Activated naive CD4-positive, alpha-beta T cell treated with anti-CD3 and anti-CD28 coated beads for 36 hours (primary cell): ENCODE data around the gene NF2. TPM values are rescaled to one million over a fixed set of nuclear protein-coding genes. Genes with fewer than 3 reads are reported as not detected.

Experiments
- CTCF ChIA-PET: fragments of 350-600 bp; sonication (Branson Sonifier 250); formaldehyde crosslinking; loops from one replicate; lab custom pipeline; 2021; ENCODE audit warnings: antibody characterized with exemption; lab: Charles Lee
- DNase-seq: peaks from one replicate; pipeline ENCODE4 v3.0.0-alpha.2; 2020
- H3K27ac Mint-ChIP-seq: one replicate; pipeline ENCODE4 v1.8.0; 2021; ENCODE audit warnings: mild to moderate bottlenecking, mixed read lengths
- H3K27me3 Mint-ChIP-seq: one replicate; pipeline ENCODE4 v1.8.0; 2021; ENCODE audit warnings: low read depth, mixed read lengths
- H3K36me3 Mint-ChIP-seq: one replicate; pipeline ENCODE4 v1.8.0; 2021; ENCODE audit warnings: low read depth, mixed read lengths
- H3K4me1 Mint-ChIP-seq: one replicate; pipeline ENCODE4 v1.8.0; 2021; ENCODE audit warnings: low read depth, mixed read lengths
- H3K4me3 Mint-ChIP-seq: one replicate; pipeline ENCODE4 v1.8.0; 2021; ENCODE audit warnings: mild to moderate bottlenecking, moderate library complexity, mixed read lengths
- H3K9me3 Mint-ChIP-seq: one replicate; pipeline ENCODE4 v1.8.0; 2021; ENCODE audit warnings: mixed read lengths
- intact Hi-C: fragments of 100-400 bp; cut with micrococcal nuclease; formaldehyde crosslinking; loops from one replicate; pipeline ENCODE4 v1.15.1; 2023
- total RNA-seq, 2 experiments: library from RNA; stranded (reverse); gene quantifications; one replicate each; pipeline ENCODE4 v1.2.3, GENCODE V29; 2021

Gene NF2
- total RNA-seq, 2 experiments from 2014 or later: 29.8 to 30.0 TPM

GRCh38 chr22:29654882-29655281 is 51.4 kb downstream of the NF2 start:
- CTCF ChIA-PET: interaction anchor here (1.1 to 1.4 kb wide), 4 partner anchors 14 to 65 kb away, joined by 3 to 4 read pairs (median 4); no protein-coding TSS in a partner anchor
- DNase-seq: no peak
- Mint-ChIP-seq H3K4me1 (no peaks in the 10 kb centered on the region), H3K27ac (no peak overlapping the region), H3K4me3 (no peak overlapping the region), H3K36me3 (peaks cover 7% of the 10 kb centered on the region), H3K9me3 (no peaks in the 10 kb centered on the region), H3K27me3 (no peaks in the 10 kb centered on the region)
- intact Hi-C loops: no loop called here

GRCh38 chr22:29658176-29658575 is 54.7 kb downstream of the NF2 start:
- DNase-seq: no peak
- CTCF ChIA-PET: interaction anchor here (0.7 kb wide), 1 partner anchor 31 kb away, joined by 3 read pairs; no protein-coding TSS in a partner anchor
- Mint-ChIP-seq H3K27me3 (no peaks in the 10 kb centered on the region), H3K9me3 (no peaks in the 10 kb centered on the region), H3K36me3 (peaks cover 11% of the 10 kb centered on the region), H3K4me1 (no peaks in the 10 kb centered on the region), H3K27ac (no peak overlapping the region), H3K4me3 (no peak overlapping the region)
- intact Hi-C loops: no loop called here

- no peaks in the 10 kb centered on the region for H3K4me1 Mint-ChIP-seq
- no peak overlapping the region for H3K4me3 Mint-ChIP-seq
- H3K36me3 Mint-ChIP-seq: peaks cover 16% of the 10 kb centered on the region
- H3K9me3 Mint-ChIP-seq: no peaks in the 10 kb centered on the region
- DNase-seq: no peak
- intact Hi-C loops: no loop called here
- CTCF ChIA-PET: interaction anchor here (1.8 kb wide), 1 partner anchor 34 kb away, joined by 5 read pairs; no protein-coding TSS in a partner anchor
- no peaks in the 10 kb centered on the region for H3K27me3 Mint-ChIP-seq
- no peak overlapping the region for H3K27ac Mint-ChIP-seq
These were observed 56.6 kb downstream of the NF2 start for GRCh38 chr22:29660021-29660420.

DNA sequence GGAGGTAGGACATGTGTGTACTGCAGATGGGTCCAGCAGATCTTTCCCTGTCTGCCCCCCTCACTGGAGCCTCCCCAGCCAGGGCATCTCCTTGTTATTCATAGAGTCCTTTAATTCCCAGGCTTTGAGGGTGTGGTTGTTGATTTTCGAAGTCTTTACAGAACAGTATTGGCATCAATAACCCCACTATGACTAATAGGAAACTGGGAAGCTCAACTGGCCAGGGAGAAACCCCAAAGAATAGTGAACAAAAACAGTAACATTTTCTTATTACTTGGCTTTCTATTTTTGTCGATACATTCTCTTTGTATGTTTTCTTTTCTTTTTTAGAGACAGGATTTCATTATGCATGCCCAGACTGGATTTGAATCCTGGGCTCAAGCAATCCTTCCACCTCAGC is 57.9 kb downstream of the NF2 start:
- Mint-ChIP-seq H3K4me3 (no peak overlapping the region), H3K4me1 (no peaks in the 10 kb centered on the region), H3K27me3 (no peaks in the 10 kb centered on the region), H3K27ac (no peak overlapping the region), H3K9me3 (no peaks in the 10 kb centered on the region), H3K36me3 (peaks cover 15% of the 10 kb centered on the region)
- CTCF ChIA-PET: interaction anchor here (0.6 kb wide), 1 partner anchor 714 kb away, joined by 4 read pairs; no protein-coding TSS in a partner anchor
- no peak for DNase-seq
- intact Hi-C loops: no loop called here

DNA sequence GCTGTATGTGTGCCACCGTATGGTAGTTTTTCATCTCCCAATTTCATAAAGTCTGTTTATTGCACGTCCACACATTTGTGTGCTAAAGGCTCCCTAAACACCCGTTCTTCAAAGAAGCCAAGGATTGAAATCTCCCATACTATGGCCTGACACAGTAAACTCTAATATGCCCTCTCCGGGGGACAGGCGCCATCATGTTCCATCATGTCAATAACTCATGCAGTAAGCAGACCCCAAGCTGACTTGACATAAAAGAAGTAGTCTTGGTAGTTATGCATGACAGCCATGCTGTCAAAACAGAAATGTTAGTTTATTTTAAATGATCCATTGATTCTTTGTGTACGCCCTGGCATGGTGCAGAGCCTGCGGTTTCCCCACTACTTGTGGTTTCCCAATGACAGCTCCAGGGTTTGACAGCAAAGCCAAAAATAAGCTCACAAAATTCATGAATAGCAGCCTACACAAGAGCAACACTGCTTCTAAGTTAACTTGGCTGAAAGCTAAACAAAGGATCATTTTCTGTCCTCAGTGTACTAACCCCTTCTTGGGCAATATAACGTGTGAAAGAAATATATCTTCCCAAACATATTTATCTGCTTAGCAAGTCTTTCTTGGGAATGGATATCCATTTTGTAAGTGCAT is 59.9 kb downstream of the NF2 start:
- no peak for DNase-seq
- Mint-ChIP-seq H3K4me3 (no peak overlapping the region), H3K4me1 (no peaks in the 10 kb centered on the region), H3K9me3 (no peaks in the 10 kb centered on the region), H3K36me3 (peaks cover 17% of the 10 kb centered on the region), H3K27me3 (no peaks in the 10 kb centered on the region), H3K27ac (no peak overlapping the region)
- intact Hi-C loops: no loop called here
- CTCF ChIA-PET: interaction anchor here (1.0 kb wide), 1 partner anchor 73 kb away, joined by 3 read pairs; no protein-coding TSS in a partner anchor

DNA sequence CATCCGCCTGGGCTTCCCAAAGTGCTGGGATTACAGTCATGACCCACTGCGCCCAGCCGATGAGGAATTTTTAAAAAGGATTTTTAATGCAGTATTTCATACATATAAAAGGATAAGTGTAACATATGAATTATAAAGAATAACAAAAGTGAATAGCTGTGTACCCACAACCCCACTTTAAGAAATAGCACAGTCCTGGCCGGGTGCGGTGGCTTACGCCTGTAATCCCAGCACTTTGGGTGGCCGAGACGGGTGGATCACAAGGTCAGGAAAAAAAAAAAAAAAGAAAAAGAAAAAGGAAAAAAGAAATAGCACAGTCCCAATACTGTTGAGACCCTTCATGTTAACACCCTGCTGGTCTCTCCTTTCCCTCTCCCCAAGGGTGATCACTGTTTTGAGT is 62.1 kb downstream of the NF2 start:
- Mint-ChIP-seq H3K36me3 (peaks cover 12% of the 10 kb centered on the region), H3K27me3 (no peaks in the 10 kb centered on the region), H3K27ac (no peak overlapping the region), H3K4me1 (no peaks in the 10 kb centered on the region), H3K9me3 (no peaks in the 10 kb centered on the region), H3K4me3 (no peak overlapping the region)
- DNase-seq: no peak
- intact Hi-C loops: no loop called here
- CTCF ChIA-PET: no interaction called here

GRCh38 chr22:29668673-29669072 is 65.2 kb downstream of the NF2 start:
- no peak for DNase-seq
- H3K4me3 Mint-ChIP-seq: no peak overlapping the region
- no peak overlapping the region for H3K27ac Mint-ChIP-seq
- H3K36me3 Mint-ChIP-seq: peaks cover 13% of the 10 kb centered on the region
- no peaks in the 10 kb centered on the region for H3K9me3 Mint-ChIP-seq
- intact Hi-C loops: no loop called here
- CTCF ChIA-PET: interaction anchor here (1.0 kb wide), 1 partner anchor 13 kb away, joined by 3 read pairs; no protein-coding TSS in a partner anchor
- no peaks in the 10 kb centered on the region for H3K27me3 Mint-ChIP-seq
- no peaks in the 10 kb centered on the region for H3K4me1 Mint-ChIP-seq

GRCh38 chr22:29670626-29671025 is 67.2 kb downstream of the NF2 start:
- no peak for DNase-seq
- Mint-ChIP-seq H3K9me3 (no peaks in the 10 kb centered on the region), H3K36me3 (peaks cover 16% of the 10 kb centered on the region), H3K27ac (no peak overlapping the region), H3K4me1 (no peaks in the 10 kb centered on the region), H3K27me3 (no peaks in the 10 kb centered on the region), H3K4me3 (no peak overlapping the region)
- CTCF ChIA-PET: interaction anchor here (0.6 kb wide), 1 partner anchor 655 kb away, joined by 3 read pairs; no protein-coding TSS in a partner anchor
- intact Hi-C loops: no loop called here

- H3K4me3 Mint-ChIP-seq: no peak overlapping the region
- H3K4me1 Mint-ChIP-seq: no peaks in the 10 kb centered on the region
- no peak for DNase-seq
- no peaks in the 10 kb centered on the region for H3K9me3 Mint-ChIP-seq
- intact Hi-C loops: no loop called here
- CTCF ChIA-PET: interaction anchor here (1.7 kb wide), 1 partner anchor 20 kb away, joined by 3 read pairs; no protein-coding TSS in a partner anchor
- H3K36me3 Mint-ChIP-seq: peaks cover 28% of the 10 kb centered on the region
- H3K27ac Mint-ChIP-seq: no peak overlapping the region
- no peaks in the 10 kb centered on the region for H3K27me3 Mint-ChIP-seq
These were observed 70.1 kb downstream of the NF2 start for GRCh38 chr22:29673361-29674066.

DNA sequence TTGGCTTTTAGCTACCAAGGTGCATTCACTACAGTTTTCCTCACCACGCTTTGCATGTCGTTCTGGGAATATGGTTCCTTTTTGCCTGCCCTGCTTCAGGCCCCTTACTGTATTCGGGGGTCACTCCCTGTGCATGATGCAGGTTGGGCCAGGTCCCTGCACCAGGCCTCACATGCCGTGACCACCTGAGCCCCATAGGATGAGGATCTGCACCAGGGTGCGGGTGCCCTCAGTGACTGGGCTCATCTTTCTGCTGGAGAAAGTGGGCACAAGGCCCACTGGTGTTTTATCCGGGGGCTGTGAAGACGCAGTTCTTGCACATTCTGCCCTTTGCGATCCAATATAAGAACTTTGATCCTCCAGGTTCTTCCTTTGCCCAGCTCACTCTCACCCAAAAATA is 70.7 kb downstream of the NF2 start:
- H3K27ac Mint-ChIP-seq: no peak overlapping the region
- intact Hi-C loops: no loop called here
- H3K4me1 Mint-ChIP-seq: no peaks in the 10 kb centered on the region
- H3K27me3 Mint-ChIP-seq: no peaks in the 10 kb centered on the region
- CTCF ChIA-PET: no interaction called here
- H3K36me3 Mint-ChIP-seq: peaks cover 28% of the 10 kb centered on the region
- H3K9me3 Mint-ChIP-seq: no peaks in the 10 kb centered on the region
- no peak for DNase-seq
- no peak overlapping the region for H3K4me3 Mint-ChIP-seq

- H3K4me3 Mint-ChIP-seq: no peak overlapping the region
- CTCF ChIA-PET: interaction anchor here (0.6 to 1.4 kb wide), 3 partner anchors 22 to 327 kb away, joined by 3 to 4 read pairs (median 4); no protein-coding TSS in a partner anchor
- no peaks in the 10 kb centered on the region for H3K27me3 Mint-ChIP-seq
- no peak for DNase-seq
- intact Hi-C loops: no loop called here
- no peaks in the 10 kb centered on the region for H3K9me3 Mint-ChIP-seq
- H3K4me1 Mint-ChIP-seq: no peaks in the 10 kb centered on the region
- peaks cover 30% of the 10 kb centered on the region for H3K36me3 Mint-ChIP-seq
- H3K27ac Mint-ChIP-seq: no peak overlapping the region
These were observed 75.9 kb downstream of the NF2 start for GRCh38 chr22:29679316-29679715.

GRCh38 chr22:29683536-29683935 is 80.1 kb downstream of the NF2 start:
- Mint-ChIP-seq H3K27me3 (no peaks in the 10 kb centered on the region), H3K27ac (no peak overlapping the region), H3K4me3 (no peak overlapping the region), H3K9me3 (no peaks in the 10 kb centered on the region), H3K4me1 (no peaks in the 10 kb centered on the region), H3K36me3 (peaks cover 15% of the 10 kb centered on the region)
- CTCF ChIA-PET: interaction anchor here (1.0 kb wide), 1 partner anchor 10 kb away, joined by 3 read pairs; no protein-coding TSS in a partner anchor
- DNase-seq: no peak
- intact Hi-C loops: no loop called here
